Measurements from ENCODE around the gene CAGE1.
A peak's percentile ranks its signal among the peaks of the same experiment; 100 is the strongest.

Gene CAGE1

GRCh38 chr6:7304821-7305220 is 84.7 kb downstream of the CAGE1 start:
- DNase-seq = no peak

GRCh38 chr6:7301702-7302101 is 87.8 kb downstream of the CAGE1 start:
- no peak for DNase-seq

- DNase-seq = no peak
These were observed 88.6 kb downstream of the CAGE1 start for GRCh38 chr6:7300926-7301325.

GRCh38 chr6:7298113-7298512 is 91.4 kb downstream of the CAGE1 start:
- DNase-seq = no peak

- no peak for DNase-seq
These were observed 92.9 kb downstream of the CAGE1 start for GRCh38 chr6:7296602-7297001.

DNA sequence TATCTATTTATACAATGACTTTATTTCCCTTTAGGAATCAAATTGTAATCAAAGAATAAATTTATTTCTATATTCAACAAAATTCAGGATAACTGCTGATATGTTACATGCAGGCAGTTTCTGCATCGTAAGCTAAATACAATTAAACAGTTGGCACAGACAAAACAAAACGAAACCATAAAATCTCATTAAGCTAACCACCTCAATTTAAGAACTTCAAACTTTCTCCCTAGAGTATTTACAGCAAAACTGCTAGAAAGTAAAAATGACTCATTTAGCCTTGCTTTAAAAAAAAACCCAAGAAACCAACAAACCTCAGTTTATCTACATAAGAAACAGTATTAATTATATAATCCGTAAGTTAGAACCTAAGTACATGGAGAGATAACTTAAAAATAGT is 93.6 kb downstream of the CAGE1 start:
- no peak for DNase-seq

GRCh38 chr6:7292596-7293255 is 96.8 kb downstream of the CAGE1 start:
- DNase-seq = no peak

GRCh38 chr6:7290079-7290478 is 99.5 kb downstream of the CAGE1 start:
- DNase-seq = no peak

GRCh38 chr6:7285416-7285815 is 104.1 kb downstream of the CAGE1 start:
- no peak for DNase-seq

GRCh38 chr6:7283676-7284075 is 105.9 kb downstream of the CAGE1 start:
- no peak for DNase-seq

DNA sequence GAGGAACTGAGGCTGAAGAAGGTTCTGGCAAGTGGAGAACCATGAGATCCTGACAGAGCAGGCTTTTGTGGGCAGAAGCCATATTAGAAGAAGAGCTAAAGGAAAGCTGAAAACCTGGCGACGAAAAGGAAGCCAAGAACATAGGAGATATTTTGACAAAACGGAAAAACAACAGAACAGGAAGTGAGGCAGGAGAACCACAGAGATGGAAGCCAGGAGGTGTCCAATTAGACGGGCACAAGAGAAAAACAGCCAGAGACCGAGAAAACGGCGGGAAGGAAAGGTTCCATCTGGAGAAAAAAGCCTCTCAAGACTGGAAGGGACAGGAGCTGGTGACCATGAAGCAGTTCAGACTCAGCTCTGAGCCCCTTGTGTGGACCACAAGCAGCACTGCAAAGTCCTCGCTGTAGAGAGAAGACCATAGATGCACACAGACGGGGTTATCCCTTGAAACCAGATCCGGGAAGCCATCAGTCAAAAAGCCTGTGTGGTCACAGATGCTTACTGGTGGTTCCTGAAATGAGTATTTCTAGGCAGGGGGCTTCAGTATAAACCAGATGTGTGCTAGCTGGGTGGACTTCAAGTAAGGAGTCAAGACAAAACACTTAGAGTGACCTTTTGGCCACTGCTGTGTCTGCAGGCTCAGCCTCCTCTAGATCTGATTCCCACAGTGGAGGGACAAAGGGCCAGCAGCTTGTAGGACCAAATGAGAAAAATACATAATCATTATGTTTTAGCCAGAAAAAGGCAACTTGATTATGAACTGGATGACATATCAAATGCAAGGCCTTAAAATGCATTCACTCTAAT is 107.2 kb downstream of the CAGE1 start:
- peak; percentile 39 for DNase-seq
